Left hindlimb (tissue), 1 donor: ENCODE results near the gene SMC6.

ENCODE experiments used
- DNase-seq: peaks from one replicate; pipeline ENCODE4 v3.0.0-alpha.2; 2018

The SMC6 gene

GRCh38 chr2:17710547-17711248, 42.9 kb downstream of the SMC6 start:
- DNase-seq = no peak

DNA sequence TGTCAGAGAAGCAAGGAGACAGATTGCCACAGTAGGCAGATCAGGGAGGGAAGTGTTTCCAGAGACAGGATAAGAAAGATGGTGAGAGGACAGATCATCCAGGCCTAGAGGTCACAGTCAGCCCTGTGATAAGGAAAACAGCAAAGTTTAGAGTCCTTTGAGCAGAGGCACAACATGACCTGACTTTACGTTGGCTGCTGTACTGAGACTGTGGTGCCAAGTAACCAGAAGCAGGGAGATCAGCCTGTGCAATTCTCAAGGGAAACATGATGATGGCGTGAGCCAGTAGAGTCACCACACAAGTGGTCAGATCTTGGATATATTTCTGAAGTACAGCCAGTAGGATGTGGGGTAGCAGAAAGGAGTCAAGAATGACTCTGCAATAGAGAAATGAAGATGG, 43.7 kb downstream of the SMC6 start:
- no peak for DNase-seq

DNA sequence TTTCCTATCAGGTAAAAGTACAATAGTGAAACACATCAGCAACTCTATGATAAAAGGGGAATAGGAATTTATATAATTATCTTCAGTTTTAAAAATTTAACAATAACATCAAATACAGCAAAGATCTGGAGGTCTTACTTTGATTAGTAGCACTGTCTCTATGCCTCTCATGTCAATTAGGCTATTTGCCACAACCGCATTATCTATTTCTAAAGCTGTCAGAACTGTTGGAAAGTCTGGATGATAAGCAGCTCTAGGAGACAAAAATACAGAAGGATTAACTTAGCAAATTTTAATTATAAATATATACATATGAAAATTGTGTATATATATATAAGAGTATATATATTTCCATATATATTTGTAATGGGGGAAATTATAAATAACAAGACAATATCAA, 45.1 kb downstream of the SMC6 start:
- no peak for DNase-seq

- DNase-seq = no peak
These were observed 46.8 kb downstream of the SMC6 start for GRCh38 chr2:17706845-17707244.

DNA sequence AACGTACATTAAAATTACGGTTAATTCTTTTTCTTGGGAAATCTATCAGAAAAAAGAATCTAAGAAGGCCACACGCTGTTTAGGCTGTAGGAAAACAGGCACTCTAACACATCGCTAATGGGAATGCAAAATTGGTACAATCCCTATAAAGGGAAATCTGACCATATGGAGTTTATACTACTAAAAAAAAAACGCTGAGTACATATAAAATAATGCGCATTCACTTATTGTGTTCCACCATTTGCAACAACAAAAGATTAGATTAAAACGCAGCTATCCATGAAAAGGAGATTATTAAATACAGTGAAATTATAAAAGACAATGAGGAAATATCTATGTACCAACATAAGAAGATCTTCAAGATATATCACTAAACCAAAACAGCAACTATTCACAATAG, 62.8 kb downstream of the SMC6 start:
- no peak for DNase-seq

DNA sequence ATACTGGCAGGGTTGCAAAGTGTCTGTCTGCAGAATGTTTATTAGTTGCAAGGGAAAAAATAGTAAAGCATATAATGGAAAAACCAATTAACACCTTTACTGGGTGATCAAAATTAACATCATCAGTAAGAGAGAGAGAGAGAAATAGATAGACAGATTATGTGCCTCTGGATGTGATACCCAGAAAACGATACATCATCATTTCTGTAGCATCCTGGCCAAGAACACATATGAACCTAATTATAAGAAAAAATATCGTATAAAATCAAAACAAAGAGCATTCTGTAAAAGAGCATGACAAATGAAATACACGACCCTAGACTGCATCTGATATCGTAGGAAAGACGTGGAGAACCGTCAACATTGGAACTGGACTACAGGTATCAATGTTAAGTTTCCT, 64.6 kb downstream of the SMC6 start:
- no peak for DNase-seq

DNA sequence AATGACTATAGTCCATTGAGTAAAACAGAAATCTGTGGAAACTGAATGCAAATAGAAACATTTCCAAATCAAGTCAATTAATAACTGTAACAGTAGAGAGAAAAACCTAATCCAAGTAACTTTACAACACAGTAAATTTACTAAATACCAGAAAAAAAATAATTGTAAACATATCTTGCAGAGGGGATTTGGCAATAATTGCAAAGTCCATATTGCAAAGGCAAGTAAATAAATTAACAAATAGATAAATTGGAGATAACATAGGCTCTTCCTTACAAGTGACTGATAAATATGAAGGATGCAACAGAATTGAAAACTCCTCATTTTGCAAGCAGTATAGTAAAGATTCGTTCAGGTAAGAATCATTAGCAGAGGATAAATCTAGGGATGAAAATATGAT, 65.0 kb downstream of the SMC6 start:
- DNase-seq = no peak

- DNase-seq = no peak
These were observed 69.6 kb downstream of the SMC6 start for GRCh38 chr2:17683981-17684380.

DNA sequence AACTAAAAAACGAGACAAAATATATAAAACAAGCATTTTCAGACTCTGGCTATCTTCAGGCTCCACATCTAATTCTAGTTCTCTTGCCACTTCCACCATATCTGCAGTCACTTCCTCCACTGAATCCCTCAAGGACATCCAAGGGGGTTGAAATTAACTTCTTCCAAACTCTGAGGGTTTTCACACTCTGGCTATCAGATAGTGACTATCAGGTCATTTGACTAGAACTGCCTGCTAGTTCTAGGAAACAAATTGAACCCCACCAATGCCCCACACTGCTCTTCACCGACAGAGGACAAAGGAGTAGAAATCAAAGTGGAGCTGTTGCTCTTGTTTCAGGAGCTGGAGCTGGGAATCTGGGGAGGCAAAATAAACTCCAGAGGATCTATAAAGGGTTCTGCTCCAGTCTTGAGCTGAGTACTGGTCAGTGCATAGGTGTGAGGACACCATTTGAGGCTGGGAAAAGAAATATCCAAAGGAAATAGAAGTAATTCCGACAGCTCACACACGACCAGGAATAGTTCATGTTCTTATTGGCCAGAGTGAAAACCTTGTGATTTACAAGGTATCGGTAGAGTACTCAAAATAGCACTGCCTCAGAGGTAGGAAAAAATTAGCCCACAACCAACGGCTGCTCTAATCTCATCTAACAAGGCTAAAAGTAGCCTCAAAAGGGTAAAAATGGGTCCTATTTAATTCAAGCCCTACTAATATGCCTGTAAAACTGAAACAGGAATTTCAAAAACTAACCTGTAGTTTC, 71.3 kb downstream of the SMC6 start:
- no peak for DNase-seq

DNA sequence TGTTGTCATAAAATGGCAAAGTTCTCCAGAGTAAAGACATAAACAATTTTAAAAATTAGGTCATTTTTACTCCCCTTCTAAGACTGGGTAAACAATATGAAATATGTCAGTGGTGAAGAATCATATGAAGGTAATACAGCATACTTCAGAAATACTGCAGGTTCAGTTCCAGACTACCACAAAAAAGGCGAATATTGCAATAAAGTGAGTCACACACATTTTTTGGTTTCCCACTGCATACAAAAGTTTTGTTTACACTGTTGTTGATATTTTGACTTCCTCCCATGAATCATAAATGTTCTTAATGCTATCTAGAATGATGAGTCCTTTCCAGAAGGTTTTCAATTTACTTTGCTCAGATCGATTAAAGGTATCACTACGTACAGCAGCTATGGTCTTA, 73.5 kb downstream of the SMC6 start:
- DNase-seq = no peak

- DNase-seq = no peak
These were observed 78.8 kb downstream of the SMC6 start for GRCh38 chr2:17674817-17675216.

DNA sequence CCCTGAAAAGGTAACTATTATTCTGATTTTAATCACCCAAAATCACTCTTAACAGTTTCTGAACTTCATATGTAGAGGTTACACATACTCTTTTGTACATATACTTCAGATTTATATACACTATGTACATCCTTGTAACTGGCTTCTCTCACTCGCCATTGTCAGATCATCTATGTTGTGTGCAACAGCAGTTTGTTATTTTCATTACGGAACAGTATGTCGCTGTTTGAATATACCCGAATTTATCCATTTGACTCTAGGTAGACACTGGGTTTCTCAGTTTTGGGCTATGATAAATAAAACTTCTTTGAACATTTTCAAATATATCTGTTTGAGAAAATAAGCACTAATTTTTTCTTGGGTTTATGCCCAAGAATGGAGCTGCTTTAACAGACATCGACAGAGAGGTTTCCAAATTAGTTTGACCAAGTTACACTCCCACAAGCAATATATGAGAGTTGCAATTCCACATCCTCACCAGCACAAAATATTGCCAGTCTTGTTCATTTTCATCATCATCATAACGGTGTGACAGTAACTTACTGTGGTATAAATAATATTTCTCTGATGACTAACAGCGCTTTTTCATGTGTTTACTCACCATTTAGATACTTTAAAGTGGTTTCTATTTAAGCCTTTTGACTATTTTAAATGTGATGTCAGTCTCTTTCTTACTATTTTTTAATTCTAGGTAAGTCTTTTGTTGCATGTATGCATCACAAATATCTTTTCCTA, 80.9 kb downstream of the SMC6 start:
- no peak for DNase-seq

DNA sequence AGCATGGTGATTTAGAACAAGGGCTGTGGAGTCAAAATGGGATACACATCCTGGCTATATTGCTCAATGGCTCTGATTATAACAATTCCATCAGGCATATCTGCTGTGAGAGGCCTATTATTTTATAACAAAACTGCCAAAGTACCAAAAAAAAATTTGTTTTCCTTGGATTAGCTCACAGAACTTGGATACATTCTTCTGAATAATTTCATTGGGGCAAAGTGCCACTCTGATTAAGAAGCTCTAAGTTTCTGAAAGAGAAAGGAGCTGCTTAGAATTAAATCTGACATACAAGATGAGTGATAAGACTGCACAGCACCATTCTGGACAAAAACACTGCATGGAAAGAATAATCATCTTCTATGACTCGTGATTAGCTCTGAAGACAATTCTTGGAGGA, 85.7 kb downstream of the SMC6 start:
- DNase-seq = no peak

GRCh38 chr2:17664534-17664933, 89.1 kb downstream of the SMC6 start:
- DNase-seq = no peak

DNA sequence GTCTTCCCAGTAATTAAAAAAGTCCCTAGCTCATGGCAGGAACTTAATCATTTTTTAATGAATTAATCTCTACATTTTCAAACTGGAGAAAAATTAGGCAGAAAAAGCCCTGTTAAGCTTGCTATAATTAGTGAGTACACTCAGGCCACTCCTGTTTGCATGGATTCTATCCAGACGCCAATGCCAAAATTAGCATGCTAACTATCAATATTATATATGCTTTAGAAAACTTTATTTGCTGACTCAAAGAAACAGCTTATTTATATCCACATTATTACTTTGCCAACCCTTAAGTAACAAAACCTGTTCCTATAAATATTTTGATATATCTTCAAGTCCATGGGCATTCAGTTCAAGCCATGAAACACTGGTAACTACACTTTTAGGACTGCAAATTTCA, 90.9 kb downstream of the SMC6 start:
- DNase-seq = no peak

GRCh38 chr2:17661460-17661859, 92.2 kb downstream of the SMC6 start:
- DNase-seq = no peak

- DNase-seq = no peak
These were observed 93.4 kb downstream of the SMC6 start for GRCh38 chr2:17660219-17660618.

DNA sequence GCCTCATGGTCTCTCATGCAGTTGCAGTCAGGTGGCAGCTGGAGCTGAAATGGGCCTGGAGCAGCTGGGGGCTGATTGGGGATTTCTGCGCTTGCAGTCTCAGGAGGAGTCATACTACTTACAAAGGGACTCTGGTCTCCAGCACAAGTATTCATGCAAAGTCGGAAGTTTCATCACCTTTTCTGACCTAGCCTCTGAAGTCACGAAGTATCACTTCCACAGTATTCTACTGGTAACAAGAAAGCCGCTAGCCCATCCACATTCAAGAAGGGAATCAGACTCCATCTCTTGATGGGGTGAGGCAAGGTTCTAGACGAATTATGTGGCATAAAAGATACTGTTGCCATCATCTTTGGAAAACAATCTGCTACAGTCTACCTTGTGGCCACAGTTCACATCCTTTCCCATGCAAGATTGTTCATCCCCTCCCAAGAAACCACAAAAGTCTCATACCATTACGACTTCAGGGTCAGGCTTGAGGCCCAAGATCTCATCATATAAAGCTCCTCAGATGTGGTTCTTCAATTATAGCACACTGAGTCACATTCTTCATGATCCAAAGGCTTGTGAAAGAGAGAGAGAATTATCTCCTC, 95.3 kb downstream of the SMC6 start:
- no peak for DNase-seq

- DNase-seq = no peak
These were observed 95.9 kb downstream of the SMC6 start for GRCh38 chr2:17657759-17658158.

- DNase-seq = no peak
These were observed 100.8 kb downstream of the SMC6 start for GRCh38 chr2:17652681-17653394.

DNA sequence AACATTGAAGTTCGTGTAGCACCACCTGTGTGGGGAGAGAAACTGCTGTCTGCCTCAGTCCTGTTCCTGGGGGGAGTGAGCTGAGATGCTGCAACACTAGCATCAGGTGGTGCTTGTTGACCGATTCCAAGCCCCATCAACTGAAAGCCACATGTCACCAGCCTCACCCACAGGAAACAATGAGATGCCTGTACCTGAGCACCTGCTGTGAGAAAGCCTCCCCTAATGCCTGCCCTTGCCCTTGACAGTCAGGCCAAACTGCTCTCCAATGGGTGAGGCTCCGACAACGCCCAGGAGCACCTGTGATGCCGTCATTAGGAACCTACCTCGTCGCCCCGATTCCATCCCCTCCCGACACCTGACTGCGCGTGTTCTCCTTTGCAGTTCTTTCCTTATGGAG, 104.6 kb downstream of the SMC6 start:
- DNase-seq = no peak

- no peak for DNase-seq
These were observed 105.0 kb downstream of the SMC6 start for GRCh38 chr2:17648581-17648980.
